SK-N-SH treated with all-trans-retinoic acid at 6 μM for 48 hours (cell line): Measurements from ENCODE around the gene NYAP2.

Source experiments
- ARNTL ChIP-seq: fragments of 450-650 bp; formaldehyde crosslinking; IDR thresholded peaks from 2 replicates; pipeline ENCODE4 v1.5.0; 2020; ENCODE audit warnings: low read depth, mild to moderate bottlenecking, moderate library complexity, borderline replicate concordance
- PATZ1 ChIP-seq: fragments of 250-450 bp; sonication (Bioruptor Pico); IDR thresholded peaks from 2 replicates; pipeline ENCODE4 v1.8.0; 2020; ENCODE audit warnings: mild to moderate bottlenecking, moderate library complexity, borderline replicate concordance
- PPARA ChIP-seq: fragments of 250-450 bp; sonication (Bioruptor Pico); IDR thresholded peaks from 2 replicates; pipeline ENCODE4 v1.5.0; 2020; ENCODE audit warnings: mild to moderate bottlenecking, borderline replicate concordance
- RARB ChIP-seq: fragments of 250-450 bp; sonication (Bioruptor Pico); IDR thresholded peaks from 2 replicates; pipeline ENCODE4 v1.8.0; 2021; ENCODE audit warnings: mild to moderate bottlenecking, moderate library complexity
- TOX ChIP-seq: fragments of 250-450 bp; sonication (Bioruptor Pico); IDR thresholded peaks from 2 replicates; pipeline ENCODE4 v1.8.0; 2021; ENCODE audit warnings: mild to moderate bottlenecking, moderate library complexity, borderline replicate concordance
- ZFP3 ChIP-seq: fragments of 250-450 bp; sonication (Bioruptor Pico); IDR thresholded peaks from 2 replicates; pipeline ENCODE4 v1.5.0; 2020; ENCODE audit warnings: mild to moderate bottlenecking, moderate library complexity
- ZFP30 ChIP-seq: fragments of 450-650 bp; formaldehyde crosslinking; IDR thresholded peaks from 2 replicates; pipeline ENCODE4 v1.5.0; 2022; ENCODE audit warnings: mild to moderate bottlenecking, moderate library complexity
- ZNF70 ChIP-seq: fragments of 450-650 bp; formaldehyde crosslinking; IDR thresholded peaks from 2 replicates; pipeline ENCODE4 v1.5.0; 2020; ENCODE audit warnings: mild to moderate bottlenecking, moderate library complexity
- TF ChIP-seq, protein P1 (sequence below): fragments of 250-450 bp; sonication (Bioruptor Pico); IDR thresholded peaks from 2 replicates; pipeline ENCODE4 v1.5.0; 2020; ENCODE audit warnings: mild to moderate bottlenecking, moderate library complexity
- TF ChIP-seq, protein P2 (sequence below): fragments of 250-450 bp; sonication (Bioruptor Pico); IDR thresholded peaks from 2 replicates; pipeline ENCODE4 v1.8.0; 2021; ENCODE audit warnings: low read depth, mild to moderate bottlenecking, moderate library complexity, borderline replicate concordance
- TF ChIP-seq, protein P3 (sequence below): fragments of 250-450 bp; sonication (Bioruptor Pico); IDR thresholded peaks from 2 replicates; pipeline ENCODE4 v1.5.1; 2020; ENCODE audit warnings: low read depth, mild to moderate bottlenecking, moderate library complexity

DNA sequence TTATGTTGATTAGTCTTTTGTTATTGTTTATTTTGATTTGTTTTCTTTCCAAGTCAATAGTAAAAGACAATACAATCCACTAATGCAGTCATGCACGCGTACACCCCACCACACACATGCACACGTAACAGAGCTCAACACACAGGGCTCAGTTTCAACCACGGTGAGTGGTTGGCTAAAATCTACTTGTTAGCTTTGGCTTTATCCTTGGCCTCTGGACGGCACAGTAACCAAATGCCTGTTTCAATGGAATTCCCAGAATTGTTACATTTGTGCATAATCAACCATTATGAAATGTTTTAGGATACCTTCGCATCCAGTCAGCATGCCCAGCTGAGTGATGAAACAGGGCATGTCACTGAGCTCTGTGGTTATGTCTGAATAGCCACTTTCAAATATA is 53.2 kb downstream of the NYAP2 start:
- TF ChIP-seq ZNF70 (CRISPR knock-in tag) (no peak), PATZ1 (no peak), RARB (CRISPR knock-in tag) (no peak), ARNTL (CRISPR knock-in tag) (no peak), ZFP30 (CRISPR knock-in tag) (no peak), PPARA (CRISPR knock-in tag) (no peak), ZFP3 (CRISPR knock-in tag) (no peak), TOX (no peak)
- TF ChIP-seq, protein P1, sequence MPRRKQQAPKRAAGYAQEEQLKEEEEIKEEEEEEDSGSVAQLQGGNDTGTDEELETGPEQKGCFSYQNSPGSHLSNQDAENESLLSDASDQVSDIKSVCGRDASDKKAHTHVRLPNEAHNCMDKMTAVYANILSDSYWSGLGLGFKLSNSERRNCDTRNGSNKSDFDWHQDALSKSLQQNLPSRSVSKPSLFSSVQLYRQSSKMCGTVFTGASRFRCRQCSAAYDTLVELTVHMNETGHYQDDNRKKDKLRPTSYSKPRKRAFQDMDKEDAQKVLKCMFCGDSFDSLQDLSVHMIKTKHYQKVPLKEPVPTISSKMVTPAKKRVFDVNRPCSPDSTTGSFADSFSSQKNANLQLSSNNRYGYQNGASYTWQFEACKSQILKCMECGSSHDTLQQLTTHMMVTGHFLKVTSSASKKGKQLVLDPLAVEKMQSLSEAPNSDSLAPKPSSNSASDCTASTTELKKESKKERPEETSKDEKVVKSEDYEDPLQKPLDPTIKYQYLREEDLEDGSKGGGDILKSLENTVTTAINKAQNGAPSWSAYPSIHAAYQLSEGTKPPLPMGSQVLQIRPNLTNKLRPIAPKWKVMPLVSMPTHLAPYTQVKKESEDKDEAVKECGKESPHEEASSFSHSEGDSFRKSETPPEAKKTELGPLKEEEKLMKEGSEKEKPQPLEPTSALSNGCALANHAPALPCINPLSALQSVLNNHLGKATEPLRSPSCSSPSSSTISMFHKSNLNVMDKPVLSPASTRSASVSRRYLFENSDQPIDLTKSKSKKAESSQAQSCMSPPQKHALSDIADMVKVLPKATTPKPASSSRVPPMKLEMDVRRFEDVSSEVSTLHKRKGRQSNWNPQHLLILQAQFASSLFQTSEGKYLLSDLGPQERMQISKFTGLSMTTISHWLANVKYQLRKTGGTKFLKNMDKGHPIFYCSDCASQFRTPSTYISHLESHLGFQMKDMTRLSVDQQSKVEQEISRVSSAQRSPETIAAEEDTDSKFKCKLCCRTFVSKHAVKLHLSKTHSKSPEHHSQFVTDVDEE (CRISPR knock-in tag): no peak
- TF ChIP-seq, protein P2, sequence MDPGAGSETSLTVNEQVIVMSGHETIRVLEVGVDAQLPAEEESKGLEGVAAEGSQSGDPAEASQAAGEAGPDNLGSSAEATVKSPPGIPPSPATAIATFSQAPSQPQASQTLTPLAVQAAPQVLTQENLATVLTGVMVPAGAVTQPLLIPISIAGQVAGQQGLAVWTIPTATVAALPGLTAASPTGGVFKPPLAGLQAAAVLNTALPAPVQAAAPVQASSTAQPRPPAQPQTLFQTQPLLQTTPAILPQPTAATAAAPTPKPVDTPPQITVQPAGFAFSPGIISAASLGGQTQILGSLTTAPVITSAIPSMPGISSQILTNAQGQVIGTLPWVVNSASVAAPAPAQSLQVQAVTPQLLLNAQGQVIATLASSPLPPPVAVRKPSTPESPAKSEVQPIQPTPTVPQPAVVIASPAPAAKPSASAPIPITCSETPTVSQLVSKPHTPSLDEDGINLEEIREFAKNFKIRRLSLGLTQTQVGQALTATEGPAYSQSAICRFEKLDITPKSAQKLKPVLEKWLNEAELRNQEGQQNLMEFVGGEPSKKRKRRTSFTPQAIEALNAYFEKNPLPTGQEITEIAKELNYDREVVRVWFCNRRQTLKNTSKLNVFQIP (CRISPR knock-in tag): no peak
- TF ChIP-seq, protein P3, sequence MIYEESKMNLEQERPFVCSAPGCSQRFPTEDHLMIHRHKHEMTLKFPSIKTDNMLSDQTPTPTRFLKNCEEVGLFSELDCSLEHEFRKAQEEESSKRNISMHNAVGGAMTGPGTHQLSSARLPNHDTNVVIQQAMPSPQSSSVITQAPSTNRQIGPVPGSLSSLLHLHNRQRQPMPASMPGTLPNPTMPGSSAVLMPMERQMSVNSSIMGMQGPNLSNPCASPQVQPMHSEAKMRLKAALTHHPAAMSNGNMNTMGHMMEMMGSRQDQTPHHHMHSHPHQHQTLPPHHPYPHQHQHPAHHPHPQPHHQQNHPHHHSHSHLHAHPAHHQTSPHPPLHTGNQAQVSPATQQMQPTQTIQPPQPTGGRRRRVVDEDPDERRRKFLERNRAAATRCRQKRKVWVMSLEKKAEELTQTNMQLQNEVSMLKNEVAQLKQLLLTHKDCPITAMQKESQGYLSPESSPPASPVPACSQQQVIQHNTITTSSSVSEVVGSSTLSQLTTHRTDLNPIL (CRISPR knock-in tag): no peak
